Stimulated activated CD4-positive, alpha-beta T cell treated with anti-CD3 and anti-CD28 coated beads, Interleukin-12 subunit alpha, Interleukin-12 subunit beta, amount 100 ng/mL, for 4 hours (primary cell): Measurements from ENCODE around the gene NTF4.
"Not testable (repeated sequence)": the region's sequence is repeated elsewhere in the genome, so short reads cannot be mapped to it uniquely, and the experiment has no call there.

Experiments
- DNase-seq: peaks from one replicate; pipeline ENCODE4 v3.0.0-alpha.2; 2020

Gene NTF4

GRCh38 chr19:49056101-49056901 is 8.3 kb downstream of the NTF4 start:
- peak; percentile 54 for DNase-seq

GRCh38 chr19:49050376-49051033 is 14.1 kb downstream of the NTF4 start:
- DNase-seq = not testable (repeated sequence)

- not testable (repeated sequence) for DNase-seq
Measured at GRCh38 chr19:49049834-49050233, 14.8 kb downstream of the NTF4 start.

GRCh38 chr19:49049011-49049410 is 15.6 kb downstream of the NTF4 start, which contains the start of gene CGB8:
Gene CGB8, minus strand, starts transcription at chr19:49049111. Its CDS starts 372 bp downstream, at chr19:49048739.
- DNase-seq = not testable (repeated sequence)

GRCh38 chr19:49043548-49043947 is 21.1 kb downstream of the NTF4 start, which contains the start of gene CGB5:
Gene CGB5, plus strand, starts transcription at chr19:49043848. Its CDS starts 362 bp downstream, at chr19:49044210.
- DNase-seq = not testable (repeated sequence)

GRCh38 chr19:49042666-49043065 is 22.0 kb downstream of the NTF4 start:
- DNase-seq = not testable (repeated sequence)

- no peak for DNase-seq
Measured at GRCh38 chr19:49042177-49042576, 22.4 kb downstream of the NTF4 start.

GRCh38 chr19:49039736-49040135 is 24.9 kb downstream of the NTF4 start:
- not testable (repeated sequence) for DNase-seq

- not testable (repeated sequence) for DNase-seq
Measured at GRCh38 chr19:49038557-49039276, 25.9 kb downstream of the NTF4 start.

GRCh38 chr19:49038111-49038510 is 26.5 kb downstream of the NTF4 start:
- not testable (repeated sequence) for DNase-seq

GRCh38 chr19:49036815-49037214 is 27.8 kb downstream of the NTF4 start, which contains the start of gene CGB1:
Gene CGB1, minus strand, starts transcription at chr19:49036895. Its CDS starts 184 bp downstream, at chr19:49036711.
- not testable (repeated sequence) for DNase-seq

- peak; percentile 47 for DNase-seq
Measured at GRCh38 chr19:49031642-49032301, 32.8 kb downstream of the NTF4 start, which contains the start of gene CGB2. Gene CGB2, plus strand, starts transcription at chr19:49031890. Its CDS starts 206 bp downstream, at chr19:49032096.

GRCh38 chr19:49030323-49030722 is 34.3 kb downstream of the NTF4 start:
- not testable (repeated sequence) for DNase-seq

GRCh38 chr19:49029749-49030148 is 34.9 kb downstream of the NTF4 start:
- DNase-seq = not testable (repeated sequence)

- not testable (repeated sequence) for DNase-seq
Measured at GRCh38 chr19:49028686-49029085, 35.9 kb downstream of the NTF4 start.

- DNase-seq = not testable (repeated sequence)
Measured at GRCh38 chr19:49025599-49025998, 39.0 kb downstream of the NTF4 start.

GRCh38 chr19:49025088-49025487 is 39.5 kb downstream of the NTF4 start:
- DNase-seq = not testable (repeated sequence)

GRCh38 chr19:49024233-49024632 is 40.4 kb downstream of the NTF4 start, which contains the start of gene CGB3:
Gene CGB3, minus strand, starts transcription at chr19:49024333. Its CDS starts 362 bp downstream, at chr19:49023971.
- not testable (repeated sequence) for DNase-seq

- DNase-seq = no peak
Measured at GRCh38 chr19:49022116-49022515, 42.5 kb downstream of the NTF4 start.

- DNase-seq = no peak
Measured at GRCh38 chr19:49020931-49021895, 43.4 kb downstream of the NTF4 start.

GRCh38 chr19:49020342-49020741 is 44.3 kb downstream of the NTF4 start:
- no peak for DNase-seq
